NCI-H2227 treated with DMSO at 0.1 percent for 48 hours (cell line): Measurements from ENCODE around the gene AKAP8.
"Not testable (repeated sequence)": the region's sequence is repeated elsewhere in the genome, so short reads cannot be mapped to it uniquely, and the experiment has no call there.

ENCODE experiments used
- DNase-seq: peaks from one replicate; lab custom pipeline; 2025; lab: John Stamatoyannopoulos, UW

AKAP8 gene

DNA sequence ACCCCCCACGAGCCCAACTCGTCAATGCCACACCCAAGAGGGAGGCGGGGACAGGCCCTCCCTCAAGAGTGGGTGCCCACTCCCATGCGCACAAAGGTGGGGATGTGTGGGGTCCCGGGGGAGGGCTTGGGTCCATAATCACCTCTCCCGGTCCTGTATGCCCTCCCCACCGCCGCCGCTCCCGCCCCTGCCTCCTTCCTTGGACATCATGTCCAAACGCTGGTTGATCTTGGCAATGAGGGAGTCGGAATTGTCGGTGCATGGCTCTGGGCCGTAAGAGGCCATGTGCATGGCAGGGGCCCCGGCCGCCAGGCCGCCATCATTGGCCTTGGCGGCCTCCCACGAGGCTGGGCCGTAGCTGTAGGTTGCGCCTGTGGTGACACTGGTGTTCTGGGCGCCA is 5.9 kb downstream of the AKAP8 start:
- DNase-seq: no peak

- DNase-seq: no peak
Measured at GRCh38 chr19:15372891-15373301, 6.7 kb downstream of the AKAP8 start.

- DNase-seq: no peak
Measured at GRCh38 chr19:15372470-15372869, 7.1 kb downstream of the AKAP8 start.

DNA sequence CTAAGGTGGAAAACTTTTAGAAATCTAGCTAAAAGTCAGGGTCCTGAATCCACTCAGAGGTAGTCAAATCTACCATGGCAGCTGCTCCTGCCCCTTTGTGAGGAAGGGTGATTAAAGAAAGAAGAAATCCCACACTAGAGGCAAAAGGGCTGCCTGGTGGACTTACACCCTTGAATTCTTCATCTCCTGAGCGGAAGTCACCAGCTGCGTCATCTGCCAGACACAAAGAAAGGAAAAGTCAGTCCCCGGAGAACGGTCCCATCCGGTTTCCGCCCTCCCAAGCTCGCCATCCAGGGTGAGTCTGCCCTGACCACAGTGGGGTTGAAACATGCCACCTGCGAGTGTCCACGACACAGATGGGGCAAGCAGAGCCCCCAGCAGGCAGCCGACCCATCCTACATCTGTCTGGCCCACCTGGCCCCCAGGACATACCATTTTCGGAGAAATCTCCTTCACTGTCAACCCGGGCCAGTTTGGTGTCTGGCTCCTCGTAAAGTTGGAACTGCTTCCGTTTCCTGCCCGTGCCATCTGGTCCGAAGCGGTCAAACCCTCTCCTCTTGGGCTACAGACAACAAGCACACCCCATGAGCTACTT is 7.7 kb downstream of the AKAP8 start:
- no peak for DNase-seq

GRCh38 chr19:15371119-15371518 is 8.5 kb downstream of the AKAP8 start:
- DNase-seq: no peak

- DNase-seq: no peak
Measured at GRCh38 chr19:15369594-15369891, 10.0 kb downstream of the AKAP8 start.

DNA sequence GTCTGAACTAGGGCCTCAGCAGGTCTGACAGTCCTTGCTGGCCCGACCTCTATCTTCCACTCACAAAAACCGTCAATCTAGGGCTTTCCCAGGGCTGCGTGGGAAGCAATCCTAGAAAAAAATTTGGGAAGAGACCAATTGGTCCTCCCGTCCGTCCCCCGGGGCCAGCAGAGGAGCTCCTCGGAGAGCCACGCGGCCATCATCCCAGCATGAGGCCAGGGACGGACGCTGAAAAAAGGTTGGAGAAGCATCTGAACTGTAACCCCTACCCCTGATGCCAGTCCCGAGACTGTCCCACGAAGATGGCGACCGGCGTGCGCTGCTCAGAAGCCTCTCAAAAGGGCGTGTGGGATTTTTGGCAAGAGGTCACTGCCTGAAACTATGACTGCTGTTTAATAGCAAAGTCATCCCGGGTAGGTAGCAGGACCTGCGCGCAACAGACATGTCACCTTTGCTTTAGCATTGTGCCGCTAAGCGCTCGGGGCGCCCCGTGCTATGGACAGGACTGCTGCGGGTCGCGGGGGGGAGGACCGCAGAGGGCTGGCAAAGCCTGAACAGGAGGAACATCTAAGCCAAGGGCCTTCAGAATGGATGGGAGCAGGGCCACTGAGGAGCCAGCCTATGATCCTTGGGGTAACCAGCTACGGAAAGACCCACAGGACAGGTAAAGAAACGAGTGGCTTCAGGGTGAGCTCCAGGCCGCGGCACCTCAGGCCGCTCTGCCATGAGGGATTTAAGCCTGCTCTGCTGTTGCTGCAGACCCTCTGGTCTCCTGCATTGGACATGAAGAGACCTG is 10.6 kb downstream of the AKAP8 start:
- DNase-seq: no peak

DNA sequence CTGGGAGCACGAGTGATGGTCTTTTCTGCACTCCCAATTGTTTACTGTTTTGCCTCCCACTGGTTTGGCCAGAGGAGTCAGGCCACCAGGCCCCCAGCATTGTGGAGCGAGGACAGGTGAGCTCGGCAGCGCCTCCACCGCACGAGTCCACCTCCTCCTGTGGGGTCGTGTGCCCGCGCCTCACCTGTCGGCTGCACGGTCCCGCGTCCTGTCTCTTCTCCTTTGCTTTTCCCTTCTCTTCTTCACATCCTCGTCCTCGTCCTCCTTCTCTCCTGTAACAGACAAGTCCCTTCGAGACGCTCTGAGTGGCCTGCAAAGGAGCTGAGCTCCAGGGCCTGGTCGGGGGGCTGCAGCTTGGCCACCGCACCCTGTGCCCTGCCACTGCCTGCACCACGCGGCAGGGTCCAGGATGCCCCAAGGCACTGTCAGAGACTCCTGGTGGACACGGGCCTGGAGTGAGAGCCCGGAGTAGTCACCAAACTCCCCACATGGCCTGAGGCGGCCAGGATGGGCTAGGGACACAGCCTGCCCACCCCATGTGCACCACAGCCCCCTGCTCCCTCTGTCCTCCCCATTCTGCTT is 11.4 kb downstream of the AKAP8 start:
- DNase-seq: no peak

DNA sequence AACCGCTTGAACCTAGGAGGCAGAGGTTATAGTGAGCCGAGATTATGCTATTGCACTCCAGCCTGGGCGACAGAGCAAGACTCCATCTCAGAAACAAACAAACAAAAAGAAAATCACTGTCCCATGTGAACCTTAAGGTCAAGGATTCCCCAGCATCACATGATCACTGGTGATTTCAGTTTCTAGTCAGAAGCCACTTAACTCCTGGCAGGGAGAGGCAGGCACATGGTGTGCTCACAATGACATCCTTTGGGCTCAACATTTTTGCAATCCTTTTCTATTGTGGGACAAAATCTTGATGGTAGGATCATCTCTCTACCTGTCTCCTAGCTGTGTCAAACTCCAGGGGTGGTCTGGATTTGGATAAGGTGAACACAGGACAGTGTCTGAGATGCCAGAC is 12.1 kb downstream of the AKAP8 start:
- DNase-seq: no peak

- DNase-seq: no peak
Measured at GRCh38 chr19:15365264-15365663, 14.3 kb downstream of the AKAP8 start.

DNA sequence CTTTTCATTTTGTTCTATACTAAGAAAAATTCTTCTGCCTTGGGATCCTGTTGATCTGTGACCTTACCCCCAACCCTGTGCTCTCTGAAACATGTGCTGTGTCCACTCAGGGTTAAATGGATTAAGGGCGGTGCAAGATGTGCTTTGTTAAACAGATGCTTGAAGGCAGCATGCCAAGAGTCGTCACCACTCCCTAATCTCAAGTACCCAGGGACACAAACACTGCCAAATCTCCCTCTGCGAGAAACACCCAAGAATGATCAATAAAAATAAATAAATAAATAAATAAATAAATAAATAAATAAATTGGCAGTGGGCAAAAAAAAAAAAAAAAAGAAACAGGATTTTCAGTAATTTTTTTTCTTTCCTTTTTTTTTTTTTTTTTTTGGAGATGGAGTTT is 15.8 kb downstream of the AKAP8 start:
- not testable (repeated sequence) for DNase-seq

- DNase-seq: not testable (repeated sequence)
Measured at GRCh38 chr19:15363048-15363447, 16.5 kb downstream of the AKAP8 start.

- DNase-seq: not testable (repeated sequence)
Measured at GRCh38 chr19:15360015-15360414, 19.6 kb downstream of the AKAP8 start.

GRCh38 chr19:15358918-15359317 is 20.7 kb downstream of the AKAP8 start:
- no peak for DNase-seq

GRCh38 chr19:15357906-15358305 is 21.7 kb downstream of the AKAP8 start:
- no peak for DNase-seq

- DNase-seq: no peak
Measured at GRCh38 chr19:15354566-15355296, 24.9 kb downstream of the AKAP8 start.

DNA sequence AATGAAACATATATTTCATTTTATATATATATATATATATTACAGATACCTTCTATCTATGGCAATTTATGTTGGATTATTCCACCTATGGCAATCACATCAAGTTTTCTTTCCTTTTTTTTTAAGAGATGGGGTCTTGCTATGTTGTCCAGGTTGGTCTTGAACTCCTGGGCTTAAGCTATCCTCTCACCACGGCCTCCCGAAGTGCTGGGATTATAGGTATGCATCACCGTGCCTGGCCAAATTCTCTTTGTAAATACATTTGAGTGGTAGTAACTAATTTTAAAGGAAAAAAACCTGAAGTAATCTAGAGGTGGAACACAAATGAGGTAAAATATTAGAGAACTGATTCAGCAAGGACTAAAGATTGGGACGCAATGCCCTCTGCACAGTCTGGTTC is 25.7 kb downstream of the AKAP8 start:
- no peak for DNase-seq

GRCh38 chr19:15352535-15352934 is 27.1 kb downstream of the AKAP8 start:
- not testable (repeated sequence) for DNase-seq

DNA sequence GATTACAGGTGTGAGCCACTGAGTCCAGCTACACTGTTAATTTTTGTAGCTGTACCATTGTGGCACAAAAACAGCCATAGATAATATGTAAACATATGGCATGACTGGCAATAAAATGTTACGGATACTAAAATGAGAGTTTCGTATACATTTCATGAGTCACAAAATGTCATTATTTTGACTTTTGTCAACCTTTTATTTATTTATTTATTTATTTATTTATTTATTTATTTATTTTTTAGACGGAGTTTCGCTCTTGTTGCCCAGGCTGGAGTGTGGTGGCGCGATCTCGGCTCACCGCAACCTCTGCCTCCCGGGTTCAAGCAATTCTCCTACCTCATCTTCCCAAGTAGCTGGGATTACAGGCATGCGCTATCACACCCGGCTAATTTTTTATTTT is 38.3 kb downstream of the AKAP8 start:
- DNase-seq: not testable (repeated sequence)

DNA sequence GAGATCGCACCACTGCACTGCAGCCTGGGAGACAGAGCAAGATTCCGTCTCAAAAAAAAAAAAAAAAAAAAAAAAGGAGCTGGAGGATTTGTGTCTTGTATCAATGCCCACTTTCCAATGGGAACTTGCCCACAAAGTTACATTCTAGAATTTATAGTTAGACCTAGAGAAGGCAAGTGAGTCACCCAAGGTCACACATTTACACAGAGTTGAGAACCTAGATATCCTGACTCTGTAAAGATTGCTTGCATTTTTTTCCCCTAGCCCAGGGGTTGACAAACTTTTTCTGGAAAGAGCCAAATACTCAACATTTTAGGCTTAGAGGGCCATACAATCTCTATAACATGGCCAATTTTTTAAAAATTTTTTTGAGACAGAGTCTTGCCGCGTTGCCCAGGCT is 39.5 kb downstream of the AKAP8 start:
- DNase-seq: no peak

GRCh38 chr19:15337202-15337601 is 42.4 kb downstream of the AKAP8 start:
- no peak for DNase-seq

DNA sequence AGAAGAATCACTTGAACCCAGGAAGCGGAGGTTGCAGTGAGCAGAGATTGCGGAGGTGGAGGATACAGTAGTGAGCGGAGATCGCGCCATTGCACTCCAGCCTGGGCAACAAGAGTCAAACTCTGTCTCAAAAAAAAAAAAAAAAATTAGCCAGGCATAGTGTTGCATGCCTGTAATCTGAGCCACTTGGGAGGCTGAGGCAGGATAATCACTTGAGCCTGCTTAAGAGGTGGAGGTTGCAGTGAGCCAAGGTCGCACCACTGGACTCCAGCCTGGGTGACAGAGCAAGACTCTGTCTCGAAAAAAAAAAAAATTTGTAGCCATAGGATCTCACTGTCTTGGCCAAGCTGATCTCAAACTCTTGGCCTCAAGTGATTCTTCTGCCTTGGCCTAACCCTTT is 43.6 kb downstream of the AKAP8 start:
- DNase-seq: not testable (repeated sequence)
